Dedifferentiated amniotic fluid mesenchymal stem cell (primary cell): ENCODE results near the gene HSD17B12.
A peak's percentile ranks its signal among the peaks of the same experiment; 100 is the strongest.
"Not testable (repeated sequence)": the region's sequence is repeated elsewhere in the genome, so short reads cannot be mapped to it uniquely, and the experiment has no call there.

Experiments used
- DNase-seq: peaks from one replicate; pipeline ENCODE4 v3.0.0-alpha.2; 2016; ENCODE audit errors: extremely low spot score

The HSD17B12 gene

DNA sequence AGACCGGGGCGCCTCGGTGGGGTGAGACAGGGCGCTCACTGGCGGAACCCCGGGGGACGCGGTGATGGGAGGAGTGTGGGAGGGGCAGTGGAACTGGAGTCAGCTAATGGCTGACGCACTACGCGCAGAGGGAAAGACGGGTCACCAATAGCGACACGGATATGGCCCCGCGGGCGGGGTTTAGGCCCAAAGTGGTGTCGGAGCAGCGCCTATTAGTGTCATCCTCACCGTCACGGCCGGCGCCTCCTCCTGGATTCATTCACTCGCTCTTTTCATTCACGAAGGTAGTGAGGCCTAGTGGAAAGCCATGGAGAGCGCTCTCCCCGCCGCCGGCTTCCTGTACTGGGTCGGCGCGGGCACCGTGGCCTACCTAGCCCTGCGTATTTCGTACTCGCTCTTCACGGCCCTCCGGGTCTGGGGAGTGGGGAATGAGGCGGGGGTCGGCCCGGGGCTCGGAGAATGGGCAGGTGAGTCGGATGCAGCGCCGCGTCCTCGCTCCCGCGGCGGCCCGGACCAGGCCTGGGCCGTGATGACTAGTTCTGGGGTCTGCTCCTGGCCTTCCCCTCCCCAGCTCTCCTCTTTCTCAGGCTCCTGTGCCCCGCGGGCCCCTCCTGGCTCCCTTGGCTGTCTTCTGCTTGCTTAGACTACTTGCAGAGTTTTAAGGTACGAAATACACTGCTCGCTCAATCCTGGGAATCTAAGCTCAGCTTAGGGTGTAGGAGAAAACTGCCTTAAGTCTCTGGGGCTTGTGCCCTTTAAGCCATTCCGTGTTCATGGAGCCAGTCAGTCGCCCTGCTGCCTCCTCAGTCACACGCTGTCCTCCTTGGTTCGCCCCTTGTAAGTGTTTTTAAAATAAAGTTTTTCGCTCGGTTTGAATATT, at the start of gene HSD17B12:
HSD17B12 (plus strand) TSS at position 218 of the 880 bp plus-strand sequence; CDS start at position 308, 90 bp downstream.
- DNase-seq = peak; percentile 97

GRCh38 chr11:43631732-43632131, 48.8 kb upstream of the HSD17B12 start:
- DNase-seq = no peak

DNA sequence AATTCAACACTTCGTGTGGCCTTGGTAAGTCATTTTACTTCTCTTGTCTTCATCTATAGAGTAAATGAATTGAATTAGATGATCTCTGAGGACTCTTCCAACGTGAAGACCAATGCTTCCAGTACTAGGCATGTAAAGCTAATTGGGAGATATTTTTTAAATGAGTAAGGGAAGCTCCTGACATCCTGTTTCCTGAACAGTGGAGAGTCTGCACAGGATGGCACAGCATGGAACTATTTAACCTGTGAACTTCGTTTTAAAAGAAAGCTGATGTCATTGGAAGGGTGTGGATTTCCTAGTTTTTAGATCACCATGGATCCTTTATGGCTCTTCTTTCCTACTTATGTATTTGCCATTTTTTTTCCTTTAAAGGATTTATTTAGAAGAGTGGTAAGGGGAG, 48.4 kb upstream of the HSD17B12 start:
- no peak for DNase-seq

- no peak for DNase-seq
Observed at GRCh38 chr11:43638717-43639116, 41.8 kb upstream of the HSD17B12 start.

GRCh38 chr11:43639224-43639623, 41.3 kb upstream of the HSD17B12 start:
- DNase-seq = no peak

DNA sequence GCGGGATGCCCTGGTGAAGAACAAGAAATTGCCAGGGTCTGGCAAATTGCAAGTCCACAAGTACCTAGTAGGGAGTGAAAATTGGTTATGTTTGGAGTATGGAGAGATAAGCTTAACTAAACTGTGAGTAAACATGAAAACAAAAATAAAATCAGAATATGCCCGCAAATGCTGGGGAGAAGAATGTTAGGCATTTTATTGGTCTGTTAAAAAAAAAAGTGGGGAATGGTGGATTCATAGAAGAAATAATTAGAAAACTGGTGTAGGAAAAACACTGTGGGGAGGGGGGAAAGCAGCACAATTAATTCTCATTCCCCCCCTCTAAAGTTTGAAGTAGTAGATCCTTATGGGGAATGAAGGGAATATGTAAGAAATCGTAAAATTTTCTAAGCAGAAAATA, 40.6 kb upstream of the HSD17B12 start:
- no peak for DNase-seq

GRCh38 chr11:43643898-43644620, 36.5 kb upstream of the HSD17B12 start:
- peak; percentile 88 for DNase-seq

DNA sequence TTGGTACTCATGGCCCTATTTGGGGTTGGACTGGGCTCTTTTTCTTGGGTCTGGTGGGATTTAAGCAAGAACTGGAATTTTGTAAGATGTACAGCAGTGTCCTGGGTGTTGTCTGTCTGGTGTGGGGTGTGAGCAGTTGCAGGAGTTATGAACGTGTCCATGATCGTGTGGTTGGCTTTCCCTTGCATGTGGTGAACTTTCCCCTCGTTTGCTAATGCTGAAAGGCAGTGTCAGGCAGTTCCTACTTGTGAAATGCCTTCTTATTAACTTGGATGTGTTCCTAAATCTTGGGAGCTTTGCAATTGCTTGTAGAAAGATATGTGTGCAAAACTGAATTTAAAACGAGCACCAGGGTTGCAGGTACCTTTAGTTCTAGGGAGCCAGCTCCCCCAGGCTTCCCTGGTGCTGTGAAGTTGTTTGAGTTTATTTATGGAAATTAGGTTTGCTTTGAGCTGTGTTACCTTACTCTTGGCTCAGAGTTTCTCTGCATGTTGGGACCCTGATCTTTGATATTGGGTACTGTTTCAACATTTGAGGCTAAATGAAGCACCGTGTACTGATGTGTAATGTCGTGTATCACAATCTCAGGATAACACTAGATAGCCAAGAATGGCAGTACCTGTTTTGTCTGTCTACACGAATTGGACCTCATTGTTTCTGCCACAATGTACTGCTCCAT, 35.8 kb upstream of the HSD17B12 start:
- no peak for DNase-seq

DNA sequence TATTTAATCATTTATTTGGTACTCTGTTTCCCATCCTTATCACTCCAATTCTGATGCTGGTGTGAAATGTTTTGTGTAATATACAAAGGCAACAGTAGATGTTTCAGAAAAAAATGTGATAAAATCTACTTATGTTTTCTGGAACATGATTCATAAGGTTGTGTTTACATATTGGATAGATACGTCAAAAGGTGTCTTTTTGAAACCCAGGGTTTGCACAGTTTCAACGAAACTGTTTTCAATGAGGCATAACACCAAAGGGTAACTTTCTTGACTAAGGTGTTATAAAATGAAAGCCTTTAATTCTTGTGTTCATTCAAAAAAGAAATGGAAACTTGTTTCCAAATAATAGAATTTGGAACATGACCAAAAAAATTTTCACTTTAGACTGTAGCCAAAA, 33.8 kb upstream of the HSD17B12 start:
- DNase-seq = no peak

- no peak for DNase-seq
Observed at GRCh38 chr11:43648888-43649287, 31.6 kb upstream of the HSD17B12 start.

GRCh38 chr11:43649501-43649900, 31.0 kb upstream of the HSD17B12 start:
- DNase-seq = no peak

GRCh38 chr11:43649921-43650320, 30.6 kb upstream of the HSD17B12 start:
- no peak for DNase-seq

- not testable (repeated sequence) for DNase-seq
Observed at GRCh38 chr11:43663018-43663417, 17.5 kb upstream of the HSD17B12 start.

GRCh38 chr11:43664295-43664694, 16.2 kb upstream of the HSD17B12 start:
- DNase-seq = no peak

DNA sequence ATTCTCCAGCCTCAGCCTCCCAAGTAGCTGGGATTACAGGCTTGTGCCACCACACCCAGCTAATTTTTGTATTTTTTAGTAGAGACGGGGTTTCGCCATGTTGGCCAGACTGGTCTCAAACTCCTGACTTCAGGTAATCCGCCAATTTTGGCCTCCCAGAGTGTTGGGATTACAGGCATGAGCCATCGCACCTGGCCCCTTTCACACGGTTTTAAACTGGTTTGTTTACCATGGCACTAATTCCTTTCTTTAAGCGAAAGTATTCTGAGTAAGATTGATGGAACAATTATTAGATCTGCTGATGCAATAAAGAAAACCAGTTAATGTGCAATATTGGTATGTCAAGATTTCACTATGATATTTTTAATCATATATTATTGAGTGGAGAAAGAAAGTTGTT, 9.3 kb upstream of the HSD17B12 start:
- not testable (repeated sequence) for DNase-seq

- peak; percentile 11 for DNase-seq
Observed at GRCh38 chr11:43674560-43674959, 6.0 kb upstream of the HSD17B12 start.

GRCh38 chr11:43676933-43677332, 3.6 kb upstream of the HSD17B12 start:
- no peak for DNase-seq

DNA sequence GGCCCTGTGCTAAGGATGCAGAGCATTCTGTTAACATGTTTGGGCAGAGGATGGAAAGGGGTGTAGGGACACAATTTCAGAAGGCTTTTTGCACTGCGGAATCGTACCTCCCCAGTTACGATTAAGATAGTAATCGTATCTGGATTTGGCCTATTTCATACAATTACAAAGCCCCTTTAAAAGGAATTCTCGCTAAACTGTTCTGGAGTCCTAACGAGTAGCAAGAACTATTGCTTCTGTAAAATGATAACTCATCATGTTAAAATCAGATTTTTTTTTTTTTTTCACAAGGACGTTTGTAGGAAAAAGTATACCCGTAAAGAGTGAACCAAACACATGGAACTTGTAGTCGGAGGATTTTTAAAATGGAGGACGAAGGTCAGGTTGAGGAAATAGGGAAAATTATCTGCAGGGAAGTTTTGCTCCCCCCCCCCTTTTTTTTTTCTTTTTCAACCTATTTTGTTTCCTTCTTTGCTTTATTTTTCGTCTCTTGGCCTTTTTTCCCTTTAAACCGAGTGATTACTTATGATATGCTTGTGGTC, 934 bp downstream of the HSD17B12 start:
- peak; percentile 14 for DNase-seq

DNA sequence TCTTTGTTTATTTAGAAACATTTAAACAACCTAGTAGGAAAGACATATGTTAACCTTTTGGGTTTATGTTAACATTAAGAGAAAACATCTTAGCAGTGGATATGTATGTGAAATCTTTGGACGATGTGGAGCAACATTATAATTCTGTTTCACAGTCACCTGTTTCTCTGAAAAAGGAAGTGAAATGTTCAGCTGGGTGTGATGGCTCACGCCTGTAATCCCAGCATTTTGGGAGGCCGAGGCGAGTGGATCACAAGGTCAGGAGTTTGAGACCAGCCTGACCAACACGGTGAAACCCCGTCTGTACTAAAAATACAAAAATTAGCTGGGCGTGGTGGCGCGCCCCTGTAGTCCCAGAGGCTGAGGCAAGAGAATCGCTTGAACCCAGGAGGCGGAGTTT, 1.5 kb downstream of the HSD17B12 start:
- DNase-seq = not testable (repeated sequence)

DNA sequence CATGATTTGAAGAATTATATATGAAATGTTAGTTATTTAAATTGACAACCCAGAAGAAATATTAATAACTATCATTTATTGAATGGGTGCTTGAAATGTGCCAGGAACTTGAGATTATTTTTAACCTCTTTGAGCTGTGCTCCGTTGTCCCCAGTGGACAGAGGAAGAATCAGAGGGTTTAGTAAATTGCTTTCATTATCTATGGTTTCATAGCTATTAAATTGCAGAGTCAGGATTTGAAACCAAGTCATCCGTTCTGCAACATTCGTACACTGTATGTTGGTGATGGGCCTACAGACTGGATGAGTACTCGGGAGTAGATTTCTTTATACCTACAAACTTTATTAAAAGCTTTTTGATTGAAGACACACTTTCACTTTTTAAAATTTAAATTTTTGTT, 4.9 kb downstream of the HSD17B12 start:
- no peak for DNase-seq

- DNase-seq = no peak
Observed at GRCh38 chr11:43686207-43686606, 5.7 kb downstream of the HSD17B12 start.
